Right lobe of liver (tissue), 6 donors: ENCODE data around the gene RNPS1. TPM values are rescaled to one million over a fixed set of nuclear protein-coding genes. Genes with fewer than 3 reads are reported as not detected.
"Not testable (repeated sequence)": the region's sequence is repeated elsewhere in the genome, so short reads cannot be mapped to it uniquely, and the experiment has no call there.

Experiments used
- ATAC-seq, 4 donors: fragments of 200-7000 bp; cut with Tn5 transposase; one replicate each; pipeline ENCODE4 v1.9.1; 2020; ENCODE audit warnings: mild to moderate bottlenecking in 4 of 4, moderate library complexity in 4 of 4
- DNase-seq, 3 donors: peaks; one replicate each; pipeline ENCODE4 v3.0.0-alpha.2; 2020
- H3K27ac ChIP-seq, 3 donors: fragments of 200-600 bp; one replicate each; pipeline ENCODE4 v1.8.0; 2022
- H3K27me3 ChIP-seq, 2 donors: fragments of 200-600 bp; one replicate each; pipeline ENCODE4 v1.8.0; 2022
- H3K36me3 ChIP-seq, 4 donors: fragments of 200-600 bp; sonication (generic) in 1 of 4; one replicate each; pipeline versions ENCODE4 v1.5.1 to v1.8.0; 2017 to 2022; ENCODE audit warnings: control low read depth in 1 of 4
- H3K4me1 ChIP-seq, 4 donors: fragments of 200-600 bp; sonication (generic) in 1 of 4; one replicate each; pipeline versions ENCODE4 v1.5.1 to v1.8.0; 2017 to 2022; ENCODE audit warnings: control low read depth in 1 of 4
- H3K4me3 ChIP-seq, 3 donors: fragments of 200-600 bp; one replicate each; pipeline ENCODE4 v1.8.0; 2022
- H3K9me3 ChIP-seq, 4 donors: fragments of 200-600 bp; sonication (generic) in 1 of 4; one replicate each; pipeline versions ENCODE4 v1.5.1 to v1.8.0; 2017 to 2022; ENCODE audit warnings: control low read depth in 1 of 4
- CTCF ChIP-seq, 4 donors: fragments of 200-600 bp in 3 of 4; fragments of 450-650 bp in 1 of 4; IDR thresholded peaks; one replicate each; pipeline versions ENCODE4 v1.5.1 to v1.8.0; 2016 to 2022; ENCODE audit warnings: antibody characterized with exemption in 4 of 4, mild to moderate bottlenecking in 2 of 4
- POLR2A ChIP-seq: fragments of 450-650 bp; IDR thresholded peaks from one replicate; pipeline ENCODE4 v1.6.1; 2017; ENCODE audit warnings: antibody characterized with exemption, mild to moderate bottlenecking
- WGBS: methylation state at CpG from one replicate; pipeline ENCODE4 v1.1.6; 2018; ENCODE audit warnings: low coverage, low lambda C conversion rate; ENCODE audit not compliant: insufficient coverage; ENCODE audit errors: missing lambda C conversion rate; 5-methylcytosine and 5-hydroxymethylcytosine counted together
- intact Hi-C, 2 donors: fragments of 100-400 bp; cut with DNase I; formaldehyde crosslinking; loops; one replicate each; pipeline versions ENCODE4 v1.11.2 to v1.14.1; 2022
- total RNA-seq, 6 experiments: library from RNA; depleted of rRNA in 2 of 6; stranded (reverse); fragments of >200 nt in 2 of 6; fragmentation: NEBNext Ultra II Directional in 3 of 6; extraction: Animal tissue kit (Norgen Biotek cat#: 25700) in 3 of 6; gene quantifications; one replicate each; pipeline versions ENCODE4 v1.1.0 to v1.2.4, GENCODE V29; 2016 to 2023
- donor health status: DM: no; HTN: yes; CAD: no.
- donor health status: DM: no; HTN: no; CAD: no.
- donor health status: DM: no; HTN: no; CAD: no.
- donor health status: DM: no; HTN: yes; CAD: no.
- donor health status: DM: no; HTN: yes; CAD: no.

RNPS1 gene
- total RNA-seq, 6 experiments from 2014 or later: 29.0 to 61.9 (median 38.9) TPM

- TF ChIP-seq CTCF (IDR thresholded peaks at IDR 0.05) (no peak), POLR2A (no peak)
- no peak overlapping the region for H3K27ac ChIP-seq
- ATAC-seq: no peak
- H3K4me1 ChIP-seq: peaks cover 0 to 9% (median 0%) of the 10 kb centered on the region in 4 donors
- no peaks in the 10 kb centered on the region for H3K9me3 ChIP-seq
- no peak overlapping the region for H3K4me3 ChIP-seq
- no peak for DNase-seq
- no peaks in the 10 kb centered on the region for H3K27me3 ChIP-seq
- intact Hi-C loops: no loop called here
- H3K36me3 ChIP-seq: no peaks in the 10 kb centered on the region
- WGBS: no CpG with 5 or more reads among the region's 16 CpGs
These were observed 5.6 kb upstream of the RNPS1 start for GRCh38 chr16:2273484-2273883.

- H3K4me3 ChIP-seq: no peak overlapping the region
- no CpG with 5 or more reads among the region's 14 CpGs for WGBS
- no peaks in the 10 kb centered on the region for H3K9me3 ChIP-seq
- H3K36me3 ChIP-seq: no peaks in the 10 kb centered on the region
- ATAC-seq: no peak
- H3K27me3 ChIP-seq: no peaks in the 10 kb centered on the region
- H3K27ac ChIP-seq: no peak overlapping the region
- intact Hi-C loops: no loop called here
- DNase-seq: no peak
- TF ChIP-seq POLR2A (no peak), CTCF (IDR thresholded peaks at IDR 0.05) (no peak)
- H3K4me1 ChIP-seq: peaks cover 0 to 9% (median 0%) of the 10 kb centered on the region in 4 donors
These were observed 4.0 kb upstream of the RNPS1 start for GRCh38 chr16:2271848-2272461.

- no peaks in the 10 kb centered on the region for H3K27me3 ChIP-seq
- intact Hi-C loops: no loop called here
- WGBS: 89% methylated on average over 9 of the region's 15 CpGs
- ATAC-seq (no peak), DNase-seq (no peak)
- no peak overlapping the region for H3K4me3 ChIP-seq
- TF ChIP-seq CTCF (IDR thresholded peaks at IDR 0.05) (no peak), POLR2A (no peak)
- H3K36me3 ChIP-seq: no peaks in the 10 kb centered on the region
- no peak overlapping the region for H3K27ac ChIP-seq
- H3K4me1 ChIP-seq: peaks cover 0 to 14% (median 2%) of the 10 kb centered on the region in 4 donors
- no peaks in the 10 kb centered on the region for H3K9me3 ChIP-seq
These were observed 2.9 kb upstream of the RNPS1 start for GRCh38 chr16:2270588-2271470.

GRCh38 chr16:2270070-2270462, 2.1 kb upstream of the RNPS1 start:
- Histone ChIP-seq H3K36me3 (no peaks in the 10 kb centered on the region), H3K4me3 (no peak overlapping the region), H3K27me3 (no peaks in the 10 kb centered on the region), H3K27ac (no peak overlapping the region), H3K9me3 (no peaks in the 10 kb centered on the region), H3K4me1 (peaks cover 0 to 14% (median 6%) of the 10 kb centered on the region in 4 donors)
- intact Hi-C loops: no loop called here
- TF ChIP-seq CTCF (IDR thresholded peaks at IDR 0.05) (no peak), POLR2A (no peak)
- no peak for ATAC-seq
- WGBS: 90% methylated on average over 2 of the region's 9 CpGs
- no peak for DNase-seq

GRCh38 chr16:2267505-2267912, 417 bp downstream of the RNPS1 start:
- WGBS: 0% methylated on average over 18 of the region's 54 CpGs
- H3K9me3 ChIP-seq, intact Hi-C loops, DNase-seq, H3K27me3 ChIP-seq: not testable (repeated sequence)
- peak overlapping the region; percentile 89 to 99 (median 97) for H3K4me3 ChIP-seq
- H3K27ac ChIP-seq: peak overlapping the region; percentile 75 to 99 (median 97)
- H3K4me1 ChIP-seq: peaks cover 0 to 14% (median 6%) of the 10 kb centered on the region in 4 donors
- H3K36me3 ChIP-seq: peaks cover 0 to 15% (median 3%) of the 10 kb centered on the region in 4 donors
- peak; percentile 79 to 86 (median 82) for ATAC-seq

- intact Hi-C loops, H3K27me3 ChIP-seq, ATAC-seq, DNase-seq, H3K27ac ChIP-seq, H3K9me3 ChIP-seq: not testable (repeated sequence)
- 17% methylated on average over 6 of the region's 12 CpGs for WGBS
- Histone ChIP-seq H3K36me3 (peaks cover 0 to 21% (median 9%) of the 10 kb centered on the region in 4 donors), H3K4me1 (peaks cover 0 to 14% (median 6%) of the 10 kb centered on the region in 4 donors), H3K4me3 (peak overlapping the region; percentile 89 to 99 (median 97))
These were observed 1.0 kb downstream of the RNPS1 start for GRCh38 chr16:2266887-2267286.

GRCh38 chr16:2263026-2263425, 4.9 kb downstream of the RNPS1 start:
- intact Hi-C loops, H3K9me3 ChIP-seq, H3K4me3 ChIP-seq, H3K27me3 ChIP-seq, ATAC-seq, H3K27ac ChIP-seq, DNase-seq: not testable (repeated sequence)
- H3K36me3 ChIP-seq: peaks cover 0 to 60% (median 22%) of the 10 kb centered on the region in 4 donors
- peaks cover 0 to 12% (median 2%) of the 10 kb centered on the region in 4 donors for H3K4me1 ChIP-seq
- 71% methylated on average over 13 of the region's 14 CpGs for WGBS
